WTC11 (cell line): Measurements from ENCODE around the gene WWC1. TPM values are rescaled to one million over a fixed set of nuclear protein-coding genes. Genes with fewer than 3 reads are reported as not detected.

Experiments used
- ATAC-seq: fragments of 200-7000 bp; cut with Tn5 transposase; 2 replicates; pipeline ENCODE4 v1.10.0; 2021; ENCODE audit warnings: mild to moderate bottlenecking, moderate library complexity
- CTCF ChIA-PET: fragments of 300-600 bp; sonication (Branson Sonifier 250); formaldehyde crosslinking; loops from one replicate; lab custom pipeline; 2021; ENCODE audit warnings: antibody characterized with exemption; lab: Charles Lee
- POLR2A ChIA-PET: fragments of 350-600 bp; sonication (Branson Sonifier 250); formaldehyde crosslinking; loops from one replicate; lab custom pipeline; 2021; ENCODE audit warnings: antibody characterized with exemption; lab: Charles Lee
- DNase-seq: peaks from one replicate; pipeline ENCODE4 v3.0.0; 2021; ENCODE audit warnings: low spot score
- H3K27ac Mint-ChIP-seq: 2 replicates; pipeline ENCODE4 v1.8.0; 2021; ENCODE audit warnings: mixed read lengths
- H3K27me3 Mint-ChIP-seq: 2 replicates; pipeline ENCODE4 v1.8.0; 2021; ENCODE audit warnings: low read depth, mild to moderate bottlenecking, moderate library complexity, mixed read lengths
- H3K36me3 Mint-ChIP-seq: 2 replicates; pipeline ENCODE4 v1.8.0; 2021; ENCODE audit warnings: mixed read lengths
- H3K4me1 Mint-ChIP-seq: 2 replicates; pipeline ENCODE4 v1.8.0; 2022; ENCODE audit warnings: mixed read lengths
- H3K4me3 Mint-ChIP-seq: 2 replicates; pipeline ENCODE4 v1.8.0; 2021; ENCODE audit warnings: mild to moderate bottlenecking, moderate library complexity, mixed read lengths
- H3K9me3 Mint-ChIP-seq: 2 replicates; pipeline ENCODE4 v1.8.0; 2021; ENCODE audit warnings: mixed read lengths
- ATF3 ChIP-seq: sonication (generic); formaldehyde crosslinking; conservative IDR thresholded peaks from 2 replicates; pipeline ENCODE4 v1.8.1; 2022; ENCODE audit warnings: mild to moderate bottlenecking, missing genetic modification reagents
- CBFB ChIP-seq: sonication (generic); formaldehyde crosslinking; IDR thresholded peaks from 2 replicates; pipeline ENCODE4 v1.8.1; 2022; ENCODE audit warnings: mild to moderate bottlenecking, low read depth, missing genetic modification reagents
- CREM ChIP-seq: sonication (generic); formaldehyde crosslinking; IDR thresholded peaks from 2 replicates; pipeline ENCODE4 v1.8.1; 2022; ENCODE audit warnings: mild to moderate bottlenecking, missing genetic modification reagents, moderate library complexity
- ELF4 ChIP-seq: sonication (generic); formaldehyde crosslinking; IDR thresholded peaks from 2 replicates; pipeline ENCODE4 v1.8.1; 2022; ENCODE audit warnings: low read depth, mild to moderate bottlenecking, moderate library complexity, missing genetic modification reagents
- EMX1 ChIP-seq: fragments of 250-450 bp; sonication (Bioruptor Pico); IDR thresholded peaks from 2 replicates; pipeline ENCODE4 v1.8.0; 2021; ENCODE audit warnings: mild to moderate bottlenecking
- FOXK1 ChIP-seq: sonication (generic); formaldehyde crosslinking; IDR thresholded peaks from 2 replicates; pipeline ENCODE4 v1.8.0; 2022; ENCODE audit warnings: mild to moderate bottlenecking, moderate library complexity, missing genetic modification reagents
- FOXP1 ChIP-seq: sonication (generic); formaldehyde crosslinking; IDR thresholded peaks from 2 replicates; pipeline ENCODE4 v1.8.0; 2022; ENCODE audit warnings: missing genetic modification reagents, mild to moderate bottlenecking, moderate library complexity, borderline replicate concordance
- IRF2 ChIP-seq: sonication (generic); formaldehyde crosslinking; IDR thresholded peaks from 2 replicates; pipeline ENCODE4 v1.8.0; 2022; ENCODE audit warnings: low read depth, missing genetic modification reagents, borderline replicate concordance
- NFATC4 ChIP-seq: fragments of 250-450 bp; sonication (Bioruptor Pico); IDR thresholded peaks from 2 replicates; pipeline ENCODE4 v1.9.0; 2021; ENCODE audit warnings: mild to moderate bottlenecking
- NFE2L1 ChIP-seq: sonication (generic); formaldehyde crosslinking; IDR thresholded peaks from 2 replicates; pipeline ENCODE4 v1.8.1; 2023; ENCODE audit warnings: missing genetic modification reagents
- NFYB ChIP-seq: sonication (generic); formaldehyde crosslinking; conservative IDR thresholded peaks from 2 replicates; pipeline ENCODE4 v1.8.0; 2022; ENCODE audit warnings: low read depth, missing genetic modification reagents
- NR1H2 ChIP-seq: sonication (generic); formaldehyde crosslinking; IDR thresholded peaks from 2 replicates; pipeline ENCODE4 v1.9.0; 2021; ENCODE audit warnings: mild to moderate bottlenecking, moderate library complexity, missing genetic modification reagents
- NR2C2 ChIP-seq: sonication (generic); formaldehyde crosslinking; IDR thresholded peaks from 2 replicates; pipeline ENCODE4 v1.8.0; 2022; ENCODE audit warnings: mild to moderate bottlenecking, missing genetic modification reagents
- NR3C1 ChIP-seq: sonication (generic); formaldehyde crosslinking; conservative IDR thresholded peaks from 2 replicates; pipeline ENCODE4 v1.8.1; 2023; ENCODE audit warnings: low read depth, mild to moderate bottlenecking, missing genetic modification reagents
- OVOL2 ChIP-seq: fragments of 250-450 bp; sonication (Bioruptor Pico); IDR thresholded peaks from 2 replicates; pipeline ENCODE4 v1.9.0; 2021; ENCODE audit warnings: mild to moderate bottlenecking, borderline replicate concordance
- PRDM15 ChIP-seq: sonication (generic); formaldehyde crosslinking; IDR thresholded peaks from 2 replicates; pipeline ENCODE4 v1.8.0; 2022; ENCODE audit warnings: missing genetic modification reagents
- PRRX2 ChIP-seq: fragments of 250-450 bp; sonication (Bioruptor Pico); IDR thresholded peaks from 2 replicates; pipeline ENCODE4 v1.8.0; 2021; ENCODE audit warnings: mild to moderate bottlenecking
- SOX15 ChIP-seq: fragments of 250-450 bp; sonication (Bioruptor Pico); IDR thresholded peaks from 2 replicates; pipeline ENCODE4 v1.9.0; 2021; ENCODE audit warnings: mild to moderate bottlenecking
- USF2 ChIP-seq: sonication (generic); formaldehyde crosslinking; IDR thresholded peaks from 2 replicates; pipeline ENCODE4 v1.8.1; 2023; ENCODE audit warnings: mild to moderate bottlenecking, missing genetic modification reagents, moderate library complexity
- ZBTB21 ChIP-seq: sonication (generic); formaldehyde crosslinking; IDR thresholded peaks from 2 replicates; pipeline ENCODE4 v1.8.1; 2023; ENCODE audit warnings: mild to moderate bottlenecking, missing genetic modification reagents, borderline replicate concordance
- ZNF138 ChIP-seq: sonication (generic); formaldehyde crosslinking; conservative IDR thresholded peaks from 2 replicates; pipeline ENCODE4 v1.8.1; 2022; ENCODE audit warnings: mild to moderate bottlenecking, moderate library complexity, missing genetic modification reagents
- ZNF219 ChIP-seq: sonication (generic); formaldehyde crosslinking; IDR thresholded peaks from 2 replicates; pipeline ENCODE4 v1.8.0; 2023; ENCODE audit warnings: missing genetic modification reagents, mild to moderate bottlenecking, borderline replicate concordance
- ZNF263 ChIP-seq: sonication (generic); formaldehyde crosslinking; IDR thresholded peaks from 2 replicates; pipeline ENCODE4 v1.8.1; 2022; ENCODE audit warnings: low read depth, mild to moderate bottlenecking, moderate library complexity, missing genetic modification reagents
- ZNF671 ChIP-seq: fragments of 250-450 bp; sonication (Bioruptor Pico); IDR thresholded peaks from 2 replicates; pipeline ENCODE4 v1.8.0; 2021; ENCODE audit warnings: mild to moderate bottlenecking
- total RNA-seq: library from RNA; stranded (reverse); gene quantifications from 3 replicates; pipeline ENCODE4 v1.2.3, GENCODE V29; 2021
- TF ChIP-seq, protein P1 (sequence below): sonication (generic); formaldehyde crosslinking; IDR thresholded peaks from 2 replicates; pipeline ENCODE4 v1.8.1; 2022; ENCODE audit warnings: mild to moderate bottlenecking, moderate library complexity, missing genetic modification reagents
- TF ChIP-seq, protein P2 (sequence below): sonication (generic); formaldehyde crosslinking; IDR thresholded peaks from 2 replicates; pipeline ENCODE4 v1.8.0; 2023; ENCODE audit warnings: missing genetic modification reagents
- TF ChIP-seq, protein P3 (sequence below): fragments of 250-450 bp; sonication (Bioruptor Pico); conservative IDR thresholded peaks from 2 replicates; pipeline ENCODE4 v1.9.0; 2021; ENCODE audit warnings: mild to moderate bottlenecking

Gene WWC1
- total RNA-seq, 1 experiment from 2014 or later = 48.4 TPM

GRCh38 chr5:168315416-168316138, 24.1 kb downstream of the WWC1 start:
- CTCF ChIA-PET = interaction anchor here (0.8 to 7.1 kb wide), 6 partner anchors 9 to 50 kb away, joined by 3 to 48 read pairs (median 8); partner anchors contain the start of gene WWC1
- no peak overlapping the region for H3K4me3 Mint-ChIP-seq
- H3K27ac Mint-ChIP-seq = no peak overlapping the region; the same call in none of the 2 replicates
- H3K4me1 Mint-ChIP-seq = peaks cover 46% of the 10 kb centered on the region
- TF ChIP-seq, protein P1, sequence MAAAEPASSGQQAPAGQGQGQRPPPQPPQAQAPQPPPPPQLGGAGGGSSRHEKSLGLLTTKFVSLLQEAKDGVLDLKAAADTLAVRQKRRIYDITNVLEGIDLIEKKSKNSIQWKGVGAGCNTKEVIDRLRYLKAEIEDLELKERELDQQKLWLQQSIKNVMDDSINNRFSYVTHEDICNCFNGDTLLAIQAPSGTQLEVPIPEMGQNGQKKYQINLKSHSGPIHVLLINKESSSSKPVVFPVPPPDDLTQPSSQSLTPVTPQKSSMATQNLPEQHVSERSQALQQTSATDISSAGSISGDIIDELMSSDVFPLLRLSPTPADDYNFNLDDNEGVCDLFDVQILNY (CRISPR knock-in tag) = no peak
- no peak for TF ChIP-seq ZNF219 (CRISPR knock-in tag)
- no peak for TF ChIP-seq FOXK1 (CRISPR knock-in tag)
- TF ChIP-seq ATF3 (CRISPR knock-in tag) = no peak
- TF ChIP-seq PRRX2 = no peak
- no peak for TF ChIP-seq CBFB (CRISPR knock-in tag)
- no peak for TF ChIP-seq OVOL2 (CRISPR knock-in tag)
- TF ChIP-seq NFE2L1 (CRISPR knock-in tag) = no peak
- TF ChIP-seq NFYB = no peak
- no peak for TF ChIP-seq NR3C1
- TF ChIP-seq, all 79 proteins: peak for 0
- Mint-ChIP-seq H3K36me3 (no peaks in the 10 kb centered on the region), H3K27me3 (peaks cover 3% of the 10 kb centered on the region), H3K9me3 (no peaks in the 10 kb centered on the region)
- no peak for DNase-seq
- POLR2A ChIA-PET = no interaction called here
- no peak for ATAC-seq

- Mint-ChIP-seq H3K4me1 (peaks cover 45% of the 10 kb centered on the region), H3K27me3 (peaks cover under 1% of the 10 kb centered on the region), H3K9me3 (no peaks in the 10 kb centered on the region), H3K4me3 (no peak overlapping the region), H3K27ac (peak overlapping the region; percentile 77), H3K36me3 (no peaks in the 10 kb centered on the region)
- ChIA-PET CTCF (interaction anchor here (1.7 to 7.1 kb wide), 5 partner anchors 21 to 49 kb away, joined by 5 to 48 read pairs (median 9); partner anchors contain the start of gene WWC1), POLR2A (no interaction called here)
- no peak for TF ChIP-seq NFATC4 (CRISPR knock-in tag)
- no peak for TF ChIP-seq OVOL2 (CRISPR knock-in tag)
- no peak for TF ChIP-seq FOXP1 (CRISPR knock-in tag)
- TF ChIP-seq NR2C2 = no peak
- no peak for TF ChIP-seq PRDM15 (CRISPR knock-in tag)
- TF ChIP-seq ZNF263 = no peak
- TF ChIP-seq NR1H2 (CRISPR knock-in tag) = no peak
- TF ChIP-seq, protein P2, sequence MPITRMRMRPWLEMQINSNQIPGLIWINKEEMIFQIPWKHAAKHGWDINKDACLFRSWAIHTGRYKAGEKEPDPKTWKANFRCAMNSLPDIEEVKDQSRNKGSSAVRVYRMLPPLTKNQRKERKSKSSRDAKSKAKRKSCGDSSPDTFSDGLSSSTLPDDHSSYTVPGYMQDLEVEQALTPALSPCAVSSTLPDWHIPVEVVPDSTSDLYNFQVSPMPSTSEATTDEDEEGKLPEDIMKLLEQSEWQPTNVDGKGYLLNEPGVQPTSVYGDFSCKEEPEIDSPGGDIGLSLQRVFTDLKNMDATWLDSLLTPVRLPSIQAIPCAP = no peak
- no peak for TF ChIP-seq ELF4 (CRISPR knock-in tag)
- TF ChIP-seq SOX15 (CRISPR knock-in tag) = no peak
- no peak for TF ChIP-seq ZNF671 (CRISPR knock-in tag)
- TF ChIP-seq, protein P3, sequence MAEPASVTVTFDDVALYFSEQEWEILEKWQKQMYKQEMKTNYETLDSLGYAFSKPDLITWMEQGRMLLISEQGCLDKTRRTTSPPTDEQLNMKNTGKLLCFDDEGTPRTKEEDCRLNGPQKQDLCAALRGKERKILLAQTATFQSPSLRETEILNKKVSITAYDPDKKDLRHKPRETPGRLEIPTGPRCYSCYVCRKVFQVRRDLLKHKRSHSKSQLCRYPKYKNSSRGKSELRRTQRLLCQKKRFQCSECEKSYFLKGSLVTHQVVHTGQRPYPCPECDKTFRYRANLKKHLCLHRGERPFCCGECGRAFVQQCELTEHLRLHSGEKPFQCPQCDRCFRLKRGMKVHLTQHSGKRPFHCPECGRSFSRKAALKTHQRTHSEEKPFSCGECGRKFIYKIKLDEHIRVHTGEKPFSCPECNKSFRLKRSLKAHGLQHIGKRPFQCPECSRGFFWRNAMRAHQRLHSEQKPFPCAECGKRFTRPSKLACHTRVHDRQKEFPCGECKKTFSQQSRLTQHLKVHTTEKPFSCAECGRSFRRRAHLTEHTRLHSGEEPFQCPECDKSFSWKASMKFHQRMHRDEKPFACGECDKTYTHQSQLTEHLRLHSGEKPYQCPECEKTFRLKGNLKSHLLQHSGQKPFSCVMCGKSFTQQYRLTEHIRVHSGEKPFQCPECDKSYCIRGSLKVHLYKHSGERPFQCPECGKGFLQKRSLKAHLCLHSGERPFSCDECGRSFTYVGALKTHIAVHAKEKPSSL (CRISPR knock-in tag) = no peak
- no peak for TF ChIP-seq EMX1
- TF ChIP-seq IRF2 (CRISPR knock-in tag) = no peak
- no peak for TF ChIP-seq ZNF138
- no peak for TF ChIP-seq CREM
- no peak for TF ChIP-seq USF2 (CRISPR knock-in tag)
- TF ChIP-seq ZBTB21 (CRISPR knock-in tag) = no peak
- TF ChIP-seq FOXK1 (CRISPR knock-in tag) = no peak
- no peak for TF ChIP-seq ATF3 (CRISPR knock-in tag)
- ATAC-seq = peak; percentile 31; the same call in 1 of the 2 replicates
- DNase-seq = no peak
Measured at GRCh38 chr5:168316139-168316578, 24.7 kb downstream of the WWC1 start.
